Epithelial cell of esophagus (primary cell): ENCODE results near the gene NFS1.
"Not testable (repeated sequence)": the region's sequence is repeated elsewhere in the genome, so short reads cannot be mapped to it uniquely, and the experiment has no call there.

Experiments used
- DNase-seq: peaks from one replicate; pipeline ENCODE4 v3.0.0; 2010; ENCODE audit warnings: low read depth
- H3K4me3 ChIP-seq: 2 replicates; pipeline ENCODE4 v1.5.1; 2011; ENCODE audit warnings: mild to moderate bottlenecking, low read length, control low read depth
- TF ChIP-seq, protein P1 (sequence below): IDR thresholded peaks from 2 replicates; pipeline ENCODE4 v1.5.1; 2011; ENCODE audit warnings: low read depth, mild to moderate bottlenecking, low read length, control low read depth, inconsistent platforms; ENCODE audit not compliant: insufficient read depth; ENCODE audit errors: missing control alignments

Gene NFS1

DNA sequence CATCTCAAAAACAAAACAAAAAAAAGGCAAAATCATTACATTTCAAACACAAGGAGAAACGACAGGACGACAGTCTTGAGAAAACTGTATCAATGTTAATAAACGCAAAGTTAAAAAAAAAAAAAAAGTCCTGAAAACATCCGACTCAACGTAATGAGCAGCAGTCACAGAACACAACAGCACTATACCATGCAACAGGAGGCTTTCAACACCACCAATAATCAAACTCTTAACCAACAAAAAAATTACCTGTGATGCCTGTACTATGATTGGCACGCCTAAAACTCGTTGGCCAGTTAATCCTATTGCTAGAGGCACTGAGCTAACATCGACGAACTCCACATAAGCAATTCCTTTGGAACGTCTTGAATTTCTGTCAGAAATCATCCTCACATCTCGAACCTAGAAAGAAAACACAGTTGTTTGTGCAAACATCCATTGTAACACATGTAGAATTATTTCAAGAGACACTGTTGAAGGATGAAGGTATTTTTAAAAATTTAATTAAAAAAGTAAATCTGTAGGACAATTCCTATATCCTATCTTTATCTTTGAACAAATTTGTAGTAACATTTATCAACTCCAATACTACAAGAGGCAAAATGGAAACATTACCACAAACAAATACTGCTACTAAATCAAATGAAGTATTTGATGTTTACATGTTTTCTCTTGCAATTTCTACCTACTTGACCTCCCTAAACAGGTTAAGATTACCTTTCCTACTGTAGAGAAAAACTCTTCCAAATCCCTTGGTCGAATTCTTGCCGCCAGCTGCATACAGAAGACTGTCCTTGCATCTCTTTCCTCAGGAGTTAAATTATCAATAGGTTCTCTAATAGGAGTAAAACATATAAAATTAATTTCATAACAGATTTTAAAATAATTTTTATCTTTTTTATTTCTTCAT, 25.4 kb upstream of the NFS1 start:
- no peak overlapping the region for H3K4me3 ChIP-seq
- TF ChIP-seq, protein P1, sequence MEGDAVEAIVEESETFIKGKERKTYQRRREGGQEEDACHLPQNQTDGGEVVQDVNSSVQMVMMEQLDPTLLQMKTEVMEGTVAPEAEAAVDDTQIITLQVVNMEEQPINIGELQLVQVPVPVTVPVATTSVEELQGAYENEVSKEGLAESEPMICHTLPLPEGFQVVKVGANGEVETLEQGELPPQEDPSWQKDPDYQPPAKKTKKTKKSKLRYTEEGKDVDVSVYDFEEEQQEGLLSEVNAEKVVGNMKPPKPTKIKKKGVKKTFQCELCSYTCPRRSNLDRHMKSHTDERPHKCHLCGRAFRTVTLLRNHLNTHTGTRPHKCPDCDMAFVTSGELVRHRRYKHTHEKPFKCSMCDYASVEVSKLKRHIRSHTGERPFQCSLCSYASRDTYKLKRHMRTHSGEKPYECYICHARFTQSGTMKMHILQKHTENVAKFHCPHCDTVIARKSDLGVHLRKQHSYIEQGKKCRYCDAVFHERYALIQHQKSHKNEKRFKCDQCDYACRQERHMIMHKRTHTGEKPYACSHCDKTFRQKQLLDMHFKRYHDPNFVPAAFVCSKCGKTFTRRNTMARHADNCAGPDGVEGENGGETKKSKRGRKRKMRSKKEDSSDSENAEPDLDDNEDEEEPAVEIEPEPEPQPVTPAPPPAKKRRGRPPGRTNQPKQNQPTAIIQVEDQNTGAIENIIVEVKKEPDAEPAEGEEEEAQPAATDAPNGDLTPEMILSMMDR: no peak
- no peak for DNase-seq

DNA sequence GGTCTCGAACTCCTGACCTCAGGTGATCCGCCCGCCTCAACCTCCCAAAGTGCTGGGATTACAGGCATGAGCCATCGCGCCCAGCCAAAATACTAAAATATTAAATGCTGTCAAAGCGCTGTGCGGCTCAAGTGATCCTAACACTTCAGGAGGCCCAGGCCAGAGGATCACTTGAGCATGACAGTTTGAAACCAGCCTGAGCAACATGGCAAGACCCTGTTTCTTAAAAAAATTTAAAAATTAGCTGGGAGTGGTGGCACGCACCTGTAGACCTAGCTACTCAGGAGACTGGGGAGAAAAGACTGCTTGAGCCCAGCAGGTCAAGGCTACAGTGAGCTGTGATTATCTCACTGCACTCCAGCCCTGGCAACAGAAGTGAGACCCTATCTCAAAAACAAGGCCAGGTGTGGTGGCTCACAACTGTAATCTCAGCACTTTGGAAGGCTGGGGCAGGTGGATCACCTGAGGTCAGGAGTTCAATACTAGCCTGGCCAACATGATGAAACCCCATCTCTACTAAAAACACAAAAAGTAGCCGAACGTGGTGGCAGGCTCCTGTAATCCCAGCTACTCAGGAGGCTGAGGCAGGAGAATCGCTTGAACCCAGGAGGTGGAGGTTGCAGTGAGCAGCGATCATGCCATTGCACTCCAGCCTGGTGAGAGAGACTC, 24.6 kb upstream of the NFS1 start:
- DNase-seq: not testable (repeated sequence)

DNA sequence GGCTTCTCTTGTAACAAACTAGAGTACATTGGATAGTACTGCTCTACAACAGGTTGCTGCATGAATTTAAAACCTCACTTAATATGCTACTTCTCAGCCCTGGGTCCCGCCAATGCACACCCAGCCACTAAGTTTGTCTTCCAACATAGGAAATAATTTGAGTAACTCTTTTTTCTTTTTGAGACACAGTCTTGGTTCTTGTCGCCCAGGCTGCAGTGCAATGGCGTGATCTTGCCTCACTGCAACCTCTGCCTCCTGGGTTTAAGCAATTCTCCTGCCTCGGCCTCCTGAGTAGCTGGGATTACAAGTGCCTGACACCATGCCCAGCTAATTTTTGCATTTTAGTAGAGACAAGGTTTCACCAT, 24.1 kb upstream of the NFS1 start:
- H3K4me3 ChIP-seq, DNase-seq: not testable (repeated sequence)

More for the DNA sequence above, 24.6 kb upstream of the NFS1 start:
- not testable (repeated sequence) for H3K4me3 ChIP-seq

DNA sequence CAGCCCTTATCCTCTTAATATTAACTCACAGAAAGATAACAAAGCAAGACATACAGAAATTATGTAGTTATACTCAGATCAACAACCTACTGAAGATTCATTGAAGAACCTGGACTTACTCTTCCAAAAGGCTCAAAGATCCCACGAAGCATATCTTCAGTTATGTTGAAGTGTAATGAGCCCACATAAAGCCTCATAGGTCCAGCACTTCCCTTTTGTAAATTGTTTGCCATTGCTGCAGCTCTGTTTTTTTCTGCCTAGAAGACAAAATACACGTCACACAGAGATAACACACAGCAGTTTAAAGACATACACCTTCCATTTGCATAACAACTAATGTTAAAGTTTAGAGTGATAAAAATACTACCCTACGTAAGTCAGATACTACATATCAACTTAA, 22.5 kb upstream of the NFS1 start:
- DNase-seq: no peak
- TF ChIP-seq, protein P1: no peak

DNA sequence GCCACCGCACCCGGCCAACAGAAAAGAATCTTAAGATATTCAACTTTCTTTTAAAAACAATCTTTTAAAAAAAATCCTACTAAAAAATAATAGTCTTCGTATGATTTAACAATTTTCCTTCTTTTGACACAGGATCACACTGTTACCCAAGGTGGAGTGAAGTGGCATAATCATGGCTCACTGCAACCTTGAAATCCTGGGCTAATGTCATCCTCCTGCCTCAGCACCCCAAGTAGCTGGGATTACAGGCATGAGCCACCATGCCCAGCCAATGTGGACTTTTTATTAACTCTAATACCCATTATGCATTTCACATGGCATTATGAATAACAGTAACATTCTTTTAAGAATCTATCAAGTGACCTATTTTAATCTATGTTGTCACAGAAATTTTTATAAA, 22.1 kb upstream of the NFS1 start:
- TF ChIP-seq, protein P1: no peak
- DNase-seq: no peak
- no peak overlapping the region for H3K4me3 ChIP-seq

More for the DNA sequence above, 22.5 kb upstream of the NFS1 start:
- no peak overlapping the region for H3K4me3 ChIP-seq

DNA sequence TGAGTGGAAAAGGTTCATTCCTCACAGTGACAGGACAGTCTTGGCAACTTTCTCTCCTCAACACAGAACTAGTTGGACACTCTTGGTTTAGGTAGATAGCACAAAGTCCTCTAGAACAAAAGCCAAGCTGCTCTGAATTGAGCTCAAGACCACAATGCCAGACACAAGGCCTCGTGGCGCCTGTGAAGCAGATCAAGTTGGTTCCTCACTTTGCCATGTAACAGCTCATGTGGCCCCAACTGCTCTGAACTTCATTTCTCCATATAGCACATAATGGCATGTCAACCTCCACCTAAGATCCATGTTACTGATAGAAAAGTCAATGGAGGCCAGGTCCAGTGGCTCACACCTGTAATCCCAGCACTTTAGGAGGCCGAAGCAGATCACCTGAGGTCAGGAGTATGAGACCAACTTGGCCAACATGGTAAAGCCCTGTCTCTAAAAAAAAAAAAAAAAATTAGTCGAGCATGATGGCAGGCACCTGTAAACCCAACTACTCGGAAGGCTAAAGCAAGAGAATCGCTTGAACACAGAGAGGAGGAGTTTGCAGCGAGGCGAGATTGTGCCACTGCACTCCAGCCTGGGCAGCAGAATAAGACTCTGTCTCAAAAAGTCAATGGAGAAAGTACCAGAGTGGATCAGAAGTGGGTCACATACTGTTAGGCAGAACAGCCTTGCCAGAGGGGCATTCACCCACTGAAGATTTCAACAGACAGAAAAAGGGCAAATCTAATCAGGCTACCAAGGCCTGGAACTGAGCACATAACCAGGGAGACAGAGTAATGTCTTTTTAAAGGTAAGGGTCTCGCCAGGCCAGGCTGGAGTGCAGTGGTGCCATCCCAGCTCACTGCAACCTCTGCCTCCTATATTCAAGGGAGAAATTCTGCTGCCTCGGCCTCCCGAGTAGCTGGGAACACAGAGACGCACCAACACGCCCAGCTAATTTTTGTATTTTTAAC, 21.3 kb upstream of the NFS1 start:
- TF ChIP-seq, protein P1: no peak
- DNase-seq: no peak
- no peak overlapping the region for H3K4me3 ChIP-seq

DNA sequence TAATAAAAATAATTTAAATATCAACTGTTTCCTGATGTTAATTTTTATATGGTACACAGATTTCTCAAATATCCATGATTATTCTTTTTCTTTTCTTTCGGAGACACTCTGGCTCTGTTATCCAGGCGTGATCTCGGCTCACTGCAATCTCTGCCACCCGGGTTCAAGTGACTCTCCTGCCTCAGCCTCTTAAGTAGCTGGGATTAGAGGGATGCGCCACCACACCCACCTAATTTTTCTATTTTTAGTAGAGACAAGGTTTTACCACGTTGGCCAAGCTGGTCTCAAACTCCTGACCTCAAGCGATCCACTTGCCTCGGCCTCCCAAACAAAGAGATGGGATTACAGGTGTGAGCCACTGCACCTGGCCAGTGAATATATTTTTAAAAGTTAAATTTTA, 20.6 kb upstream of the NFS1 start:
- no peak overlapping the region for H3K4me3 ChIP-seq
- DNase-seq: no peak
- TF ChIP-seq, protein P1: no peak
